Keratinocyte (primary cell): ENCODE data around the gene ZNF709. TPM values are rescaled to one million over a fixed set of nuclear protein-coding genes. Genes with fewer than 3 reads are reported as not detected.
A peak's percentile ranks its signal among the peaks of the same experiment; 100 is the strongest.
"Not testable (repeated sequence)": the region's sequence is repeated elsewhere in the genome, so short reads cannot be mapped to it uniquely, and the experiment has no call there.

ENCODE experiments used
- DNase-seq: peaks from one replicate; pipeline ENCODE4 v3.0.0-alpha.2; 2011; ENCODE audit warnings: low read depth, missing footprints, low spot score
- FAIRE-seq: peaks from 2 replicates; lab custom pipeline; 2011; peaks lifted over from hg19 to GRCh38; lab: Jason Lieb, UNC
- H2AFZ ChIP-seq: 2 replicates; pipeline ENCODE4 v1.6.0; 2012; ENCODE audit warnings: low read length, control low read depth, inconsistent platforms; ENCODE audit not compliant: control insufficient read depth
- H3K27ac ChIP-seq: 2 replicates; pipeline ENCODE4 v1.5.1; 2011; ENCODE audit warnings: low read length; ENCODE audit not compliant: control insufficient read depth, insufficient read depth
- H3K27me3 ChIP-seq: 3 replicates; pipeline ENCODE4 v1.6.0; 2011; ENCODE audit warnings: low read length; ENCODE audit not compliant: control insufficient read depth, insufficient read depth; ENCODE audit errors: extremely low read depth
- H3K36me3 ChIP-seq, 2 experiments: 2 replicates in 1 of 2; 3 replicates in 1 of 2; pipeline ENCODE4 v1.5.1; 2011; ENCODE audit warnings: low read length in 2 of 2, mild to moderate bottlenecking in 1 of 2; ENCODE audit not compliant: control insufficient read depth in 2 of 2, insufficient read depth in 2 of 2; ENCODE audit errors: extremely low read depth in 1 of 2
- H3K4me1 ChIP-seq: 3 replicates; pipeline ENCODE4 v1.5.1; 2011; ENCODE audit warnings: low read length; ENCODE audit not compliant: control insufficient read depth, insufficient read depth; ENCODE audit errors: extremely low read depth
- H3K4me2 ChIP-seq: 3 replicates; pipeline ENCODE4 v1.6.0; 2011; ENCODE audit warnings: low read depth, low read length; ENCODE audit not compliant: control insufficient read depth, insufficient read depth; ENCODE audit errors: extremely low read depth
- H3K4me3 ChIP-seq, 3 experiments: fragments of 200-600 bp in 1 of 3; sonication (generic) in 1 of 3; 2 replicates in 2 of 3; 3 replicates in 1 of 3; pipeline ENCODE4 v1.5.1; 2011 to 2016; ENCODE audit warnings: low read length in 3 of 3, mild to moderate bottlenecking in 3 of 3, control low read depth in 2 of 3, inconsistent platforms in 1 of 3, low read depth in 1 of 3, mixed read lengths in 1 of 3, mixed run types in 1 of 3, moderate library complexity in 1 of 3; ENCODE audit not compliant: control insufficient read depth in 2 of 3, insufficient read depth in 2 of 3; ENCODE audit errors: extremely low read depth in 1 of 3
- H3K79me2 ChIP-seq: 2 replicates; pipeline ENCODE4 v1.6.0; 2012; ENCODE audit warnings: low read length; ENCODE audit not compliant: control insufficient read depth, insufficient read depth
- H3K9ac ChIP-seq: 3 replicates; pipeline ENCODE4 v1.6.0; 2011; ENCODE audit warnings: low read length; ENCODE audit not compliant: control insufficient read depth, insufficient read depth; ENCODE audit errors: extremely low read depth
- H3K9me1 ChIP-seq: 3 replicates; pipeline ENCODE4 v1.6.0; 2011; ENCODE audit warnings: low read length; ENCODE audit not compliant: control insufficient read depth, insufficient read depth; ENCODE audit errors: extremely low read depth
- H3K9me3 ChIP-seq: 2 replicates; pipeline ENCODE4 v1.5.1; 2012; ENCODE audit warnings: low read depth, low read length; ENCODE audit not compliant: control insufficient read depth
- H4K20me1 ChIP-seq: 3 replicates; pipeline ENCODE4 v1.6.0; 2011; ENCODE audit warnings: low read length; ENCODE audit not compliant: control insufficient read depth, insufficient read depth; ENCODE audit errors: extremely low read depth
- CTCF ChIP-seq, 3 experiments: IDR thresholded peaks in 1 of 3; conservative IDR thresholded peaks in 1 of 3; optimal IDR thresholded peaks in 1 of 3; 2 replicates in 2 of 3; 3 replicates in 1 of 3; pipeline versions ENCODE3 to v1.5.1; 2011; ENCODE audit warnings: low read length in 3 of 3, mild to moderate bottlenecking in 3 of 3, moderate library complexity in 2 of 3, control low read depth in 1 of 3, inconsistent platforms in 1 of 3; ENCODE audit not compliant: insufficient read depth in 2 of 3; ENCODE audit errors: extremely low read depth in 1 of 3
- EZH2 ChIP-seq: IDR thresholded peaks from one replicate; pipeline ENCODE4 v1.6.1; 2012; ENCODE audit warnings: inconsistent platforms, mild to moderate bottlenecking, low read length, moderate library complexity
- dilution Hi-C: fragments of 300-500 bp; cut with MboI; formaldehyde crosslinking; loops from one replicate; pipeline ENCODE4 v1.7.0; 2020; ENCODE audit warnings: low sequenced_read_pairs; ENCODE audit not compliant: extremely low pct_ligation_motif_present
- polyA plus RNA-seq, 5 experiments: library from polyadenylated mRNA; depleted of rRNA in 3 of 5; stranded (reverse) in 3 of 5; stranded (forward) in 1 of 5; unstranded in 1 of 5; fragments of >200 nt; gene quantifications; 1 replicate in 1 of 5; 2 replicates in 3 of 5; 3 replicates in 1 of 5; pipeline versions ENCODE4 v1.2.1 to v1.2.3, GENCODE V29; 2011 to 2012; ENCODE audit warnings: missing spikeins in 2 of 5, low read depth in 1 of 5, low replicate concordance in 1 of 5

ZNF709 gene
- polyA plus RNA-seq, 1 donor (not counting 4 experiments of a cell fraction or from before 2014, with no cell fraction given) = 0.98 TPM

GRCh38 chr19:12494260-12494860 is 9.7 kb upstream of the ZNF709 start:
- H3K4me2 ChIP-seq = peak overlapping the region; percentile 93
- no peaks in the 10 kb centered on the region for H3K9me3 ChIP-seq
- H3K4me1 ChIP-seq = peaks cover 7% of the 10 kb centered on the region
- H3K79me2 ChIP-seq = no peaks in the 10 kb centered on the region
- no peak overlapping the region for H2AFZ ChIP-seq
- H3K36me3 ChIP-seq = no peaks in the 10 kb centered on the region
- no peak for TF ChIP-seq CTCF (optimal IDR thresholded peaks at IDR 0.05 in 1 of 3, IDR thresholded peaks at IDR 0.05 in 1 of 3, conservative IDR thresholded peaks at IDR 0.05 in 1 of 3; ENCODE audit: extremely low read depth in 1 of 3, insufficient read depth in 2 of 3, low read length in 3 of 3)
- no peak for TF ChIP-seq EZH2
- no peak overlapping the region for H3K27ac ChIP-seq
- no peak overlapping the region for H3K9ac ChIP-seq
- no peak for DNase-seq
- no peaks in the 10 kb centered on the region for H3K27me3 ChIP-seq
- no peaks in the 10 kb centered on the region for H3K9me1 ChIP-seq
- no peak for FAIRE-seq
- H4K20me1 ChIP-seq = no peaks in the 10 kb centered on the region
- H3K4me3 ChIP-seq = no peak overlapping the region
- dilution Hi-C loops = no loop called here

GRCh38 chr19:12486265-12486783 is 1.7 kb upstream of the ZNF709 start:
- H3K27me3 ChIP-seq, DNase-seq, FAIRE-seq, H3K36me3 ChIP-seq, H3K9me3 ChIP-seq, H3K79me2 ChIP-seq, H2AFZ ChIP-seq, H3K9ac ChIP-seq, H3K4me1 ChIP-seq, H3K9me1 ChIP-seq, H4K20me1 ChIP-seq, dilution Hi-C loops, H3K4me2 ChIP-seq, H3K4me3 ChIP-seq, H3K27ac ChIP-seq: not testable (repeated sequence)

GRCh38 chr19:12485571-12485970 is 955 bp upstream of the ZNF709 start:
- Histone ChIP-seq H3K9me1 (no peaks in the 10 kb centered on the region), H3K36me3 (no peaks in the 10 kb centered on the region), H3K9ac (no peak overlapping the region), H2AFZ (no peak overlapping the region), H3K27me3 (no peaks in the 10 kb centered on the region), H3K4me2 (no peak overlapping the region), H3K79me2 (peaks cover 5% of the 10 kb centered on the region), H3K4me3 (no peak overlapping the region), H3K27ac (no peak overlapping the region), H3K9me3 (no peaks in the 10 kb centered on the region), H4K20me1 (no peaks in the 10 kb centered on the region), H3K4me1 (peaks cover 6% of the 10 kb centered on the region)
- FAIRE-seq (no peak), DNase-seq (no peak)
- TF ChIP-seq EZH2 (no peak), CTCF (optimal IDR thresholded peaks at IDR 0.05 in 1 of 3, IDR thresholded peaks at IDR 0.05 in 1 of 3, conservative IDR thresholded peaks at IDR 0.05 in 1 of 3; ENCODE audit: extremely low read depth in 1 of 3, insufficient read depth in 2 of 3, low read length in 3 of 3) (no peak)
- dilution Hi-C loops = no loop called here
